Superior temporal gyrus (tissue), 1 donor: Measurements from ENCODE around the gene SPATS2L.

Experiments
- DNase-seq: peaks from one replicate; pipeline ENCODE4 v3.0.0-alpha.2; 2016; ENCODE audit errors: extremely low spot score

The SPATS2L gene

DNA sequence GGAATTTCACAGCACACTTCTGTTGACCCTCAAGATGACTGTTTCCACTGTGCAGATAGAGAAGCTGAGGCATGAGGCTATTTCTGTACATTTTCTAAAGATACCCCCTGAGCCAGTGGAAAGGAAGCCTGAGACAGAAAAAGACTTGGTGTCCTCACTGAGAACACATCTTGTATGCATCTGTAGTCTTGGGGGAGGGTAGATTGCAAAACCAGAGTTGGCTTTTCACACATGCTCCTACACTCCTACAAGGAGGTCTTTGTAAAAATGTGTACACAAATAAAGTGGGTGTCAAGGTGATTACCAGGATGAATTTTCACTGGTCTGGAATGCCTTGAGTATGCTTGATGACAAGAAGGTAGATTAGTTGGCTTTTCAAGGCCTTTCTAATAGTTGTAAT, 105.3 kb downstream of the SPATS2L start:
- no peak for DNase-seq

- no peak for DNase-seq
Observed at GRCh38 chr2:200414367-200414766, 107.9 kb downstream of the SPATS2L start.

GRCh38 chr2:200415455-200415854, 109.0 kb downstream of the SPATS2L start:
- DNase-seq: no peak

- no peak for DNase-seq
Observed at GRCh38 chr2:200416878-200417277, 110.4 kb downstream of the SPATS2L start.

- DNase-seq: no peak
Observed at GRCh38 chr2:200417366-200417765, 110.9 kb downstream of the SPATS2L start.

DNA sequence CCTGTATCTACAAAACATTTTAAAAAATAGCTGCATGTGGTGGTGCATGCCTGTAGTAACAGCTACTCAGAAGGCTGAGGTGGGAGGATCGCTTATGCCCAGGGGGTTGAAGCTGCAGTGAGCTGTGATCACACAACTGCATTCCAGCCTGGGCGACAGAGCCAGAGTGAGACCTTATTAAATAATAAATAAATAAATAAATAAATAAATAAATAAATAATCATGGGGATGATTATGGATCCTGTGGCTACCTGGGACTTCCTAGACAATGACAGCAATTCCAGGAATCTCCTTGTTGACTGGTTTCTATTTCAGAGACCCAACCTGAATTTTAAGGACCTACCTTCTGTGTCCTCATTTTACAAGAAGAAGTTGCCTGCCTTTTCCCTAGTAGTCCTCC, 111.9 kb downstream of the SPATS2L start:
- DNase-seq: no peak

DNA sequence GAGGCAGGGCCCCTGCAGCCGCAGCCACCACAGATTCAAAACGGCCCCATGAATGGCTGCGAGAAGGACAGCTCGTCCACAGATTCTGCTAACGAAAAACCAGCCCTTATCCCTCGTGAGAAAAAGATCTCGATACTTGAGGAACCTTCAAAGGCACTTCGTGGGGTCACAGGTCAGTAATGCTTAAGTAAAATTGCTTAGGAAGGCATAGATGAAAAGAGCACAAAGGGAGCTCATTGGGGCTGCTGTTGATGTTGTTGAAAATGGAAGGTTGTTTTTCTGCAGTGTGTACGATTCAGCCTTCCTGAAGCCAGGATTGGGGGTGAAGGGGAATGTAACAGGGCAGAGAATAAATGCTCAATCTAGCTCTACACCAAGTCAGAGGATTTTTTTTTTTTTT, 112.8 kb downstream of the SPATS2L start:
- DNase-seq: no peak

DNA sequence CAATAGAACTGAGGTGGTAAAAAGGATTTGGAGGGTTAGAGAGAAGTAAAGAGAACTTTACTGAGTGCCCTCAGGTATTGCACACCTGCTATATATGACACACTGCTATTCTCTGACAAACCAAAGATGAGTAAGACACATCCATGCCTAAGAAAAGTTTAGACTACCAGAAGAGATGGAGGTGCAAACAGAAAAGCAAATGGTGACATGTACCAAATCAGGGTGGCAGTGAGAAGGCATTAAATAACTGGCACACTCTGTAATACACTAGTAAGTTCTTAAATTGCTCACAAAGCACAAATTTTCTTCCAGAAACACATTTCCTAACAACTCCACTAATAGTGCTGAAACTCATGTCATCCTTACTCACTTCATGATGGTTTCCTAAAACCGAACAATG, 114.8 kb downstream of the SPATS2L start:
- DNase-seq: no peak

GRCh38 chr2:200422071-200422470, 115.6 kb downstream of the SPATS2L start:
- no peak for DNase-seq

- DNase-seq: no peak
Observed at GRCh38 chr2:200422532-200423261, 116.2 kb downstream of the SPATS2L start.

DNA sequence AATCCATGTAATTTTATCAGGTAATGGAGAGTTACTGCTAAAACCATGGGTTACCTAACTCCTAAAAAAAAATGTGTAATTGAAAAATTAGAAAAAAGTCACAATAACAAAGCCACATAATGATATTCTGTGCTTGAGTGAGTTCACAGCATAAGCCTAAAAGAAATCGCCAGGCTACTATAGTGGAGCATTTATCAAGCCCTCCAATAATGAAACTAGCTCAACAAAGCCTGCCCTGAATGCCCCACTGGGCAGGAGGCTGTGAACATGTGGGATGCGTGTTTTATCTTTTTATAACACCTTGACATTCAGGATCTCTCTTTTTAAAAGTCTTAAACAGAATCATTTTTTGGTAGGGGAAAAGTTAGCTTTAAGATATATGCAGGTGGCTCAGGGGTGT, 117.0 kb downstream of the SPATS2L start:
- peak; percentile 17 for DNase-seq

DNA sequence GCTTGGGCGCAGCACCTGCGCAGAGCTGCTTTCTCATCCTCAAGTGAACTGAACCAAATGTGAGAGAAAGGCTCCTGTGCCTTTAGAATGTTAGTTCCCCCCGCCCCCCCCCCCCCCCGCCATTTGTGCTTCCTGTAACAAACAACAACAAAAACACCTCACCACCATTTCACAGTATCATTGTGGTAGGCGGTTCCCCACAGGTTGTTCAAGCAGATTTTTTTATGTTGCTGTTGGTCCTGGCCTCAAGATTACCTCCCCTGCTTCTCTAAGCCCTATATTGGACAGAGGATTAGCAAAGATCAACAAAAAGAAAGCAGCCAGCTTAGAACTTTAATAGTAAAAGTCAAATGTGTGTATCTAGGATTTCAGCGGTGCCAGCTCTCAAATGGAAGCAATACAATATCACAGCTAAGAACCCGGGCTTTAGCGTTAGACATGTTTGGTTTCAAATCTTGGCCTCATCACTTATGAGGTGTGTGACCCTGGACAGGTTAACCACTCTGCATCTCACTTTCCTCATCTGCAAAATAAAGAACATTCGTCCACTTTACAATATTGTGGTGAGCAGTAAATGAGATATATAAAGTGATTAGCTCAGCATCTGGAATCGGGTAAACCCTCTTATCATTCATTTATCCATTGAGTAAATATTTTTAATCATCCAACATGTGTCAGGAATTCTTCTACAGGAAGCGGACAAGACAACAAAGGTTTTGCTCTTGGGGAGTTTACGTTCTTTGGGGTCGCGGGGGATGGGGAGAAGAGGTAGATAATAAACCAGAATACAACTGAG, 118.7 kb downstream of the SPATS2L start:
- no peak for DNase-seq

DNA sequence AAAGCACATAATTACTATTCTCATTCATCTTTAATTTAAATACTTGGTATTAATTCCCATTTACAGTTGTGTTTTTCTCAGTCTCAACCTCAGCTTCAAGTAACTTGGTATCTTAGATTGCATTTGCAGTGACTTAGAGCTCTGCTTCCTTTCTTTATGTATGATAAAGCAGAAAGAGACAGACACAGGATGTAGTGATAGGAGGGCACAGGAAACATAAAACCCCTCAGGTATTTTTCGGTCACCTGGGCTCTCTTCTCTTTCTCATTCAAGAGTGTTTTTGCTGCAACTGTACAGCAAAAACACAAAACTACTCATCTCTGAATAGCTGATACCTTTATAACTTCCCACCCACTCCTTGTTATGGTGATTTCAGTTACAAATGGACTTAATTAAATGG, 120.3 kb downstream of the SPATS2L start:
- DNase-seq: no peak

- DNase-seq: no peak
Observed at GRCh38 chr2:200428961-200429665, 122.6 kb downstream of the SPATS2L start.

- DNase-seq: no peak
Observed at GRCh38 chr2:200430017-200430416, 123.5 kb downstream of the SPATS2L start.

GRCh38 chr2:200431996-200432705, 125.7 kb downstream of the SPATS2L start:
- no peak for DNase-seq

DNA sequence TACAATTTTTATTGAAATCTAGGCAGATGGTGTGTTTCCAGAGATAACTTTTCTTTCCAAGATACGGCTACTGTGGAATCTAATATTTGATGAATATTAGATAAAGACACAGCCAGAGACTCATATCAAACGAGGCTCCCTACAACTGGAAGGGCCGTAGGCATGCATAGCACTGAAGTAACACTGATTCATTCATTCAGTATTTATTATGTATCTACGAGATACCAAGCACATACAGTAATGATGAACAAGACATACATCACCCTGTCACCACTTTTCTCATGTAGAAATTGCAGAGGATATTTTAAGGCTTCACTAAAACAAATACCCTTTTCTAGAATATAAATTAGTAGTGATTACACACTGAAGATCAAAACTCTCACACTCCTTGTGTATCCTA, 128.9 kb downstream of the SPATS2L start:
- peak; percentile 6 for DNase-seq

- DNase-seq: no peak
Observed at GRCh38 chr2:200438251-200438650, 131.8 kb downstream of the SPATS2L start.

DNA sequence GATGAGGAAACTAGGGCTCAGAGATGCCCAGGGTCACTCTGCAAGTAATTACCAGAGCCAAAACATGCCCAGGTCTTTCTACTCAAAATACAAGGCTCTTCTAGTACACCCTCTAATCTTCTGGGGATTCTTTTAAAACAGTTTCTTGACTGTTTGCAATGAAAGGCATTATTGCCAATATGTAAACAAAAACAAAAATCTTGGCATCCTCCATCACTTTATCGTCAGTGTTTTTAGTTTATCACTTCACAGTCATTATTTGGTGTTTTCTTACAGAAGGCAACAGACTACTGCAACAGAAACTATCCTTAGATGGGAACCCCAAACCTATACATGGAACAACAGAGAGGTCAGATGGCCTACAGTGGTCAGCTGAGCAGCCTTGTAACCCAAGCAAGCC, 132.4 kb downstream of the SPATS2L start:
- no peak for DNase-seq

DNA sequence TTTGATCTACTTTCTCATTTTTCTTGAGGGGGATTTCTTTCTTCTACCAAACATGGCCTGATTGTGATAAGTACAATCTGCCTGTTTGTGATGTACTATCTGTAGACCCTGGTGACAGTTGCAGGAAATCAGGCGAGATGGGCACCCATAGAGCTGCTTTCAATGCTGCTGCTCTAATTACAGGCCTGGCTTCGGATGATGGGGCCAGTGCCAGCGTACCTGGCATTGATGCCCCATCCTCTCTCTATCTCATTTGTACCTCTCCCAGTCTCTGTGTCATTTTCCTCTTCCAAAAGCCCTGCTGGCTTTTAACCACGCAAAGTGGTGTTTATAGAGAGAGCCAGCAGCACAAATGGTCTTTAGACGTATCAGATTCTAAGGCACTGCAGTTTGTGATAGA, 133.5 kb downstream of the SPATS2L start:
- no peak for DNase-seq

- DNase-seq: no peak
Observed at GRCh38 chr2:200442471-200442870, 136.0 kb downstream of the SPATS2L start.

DNA sequence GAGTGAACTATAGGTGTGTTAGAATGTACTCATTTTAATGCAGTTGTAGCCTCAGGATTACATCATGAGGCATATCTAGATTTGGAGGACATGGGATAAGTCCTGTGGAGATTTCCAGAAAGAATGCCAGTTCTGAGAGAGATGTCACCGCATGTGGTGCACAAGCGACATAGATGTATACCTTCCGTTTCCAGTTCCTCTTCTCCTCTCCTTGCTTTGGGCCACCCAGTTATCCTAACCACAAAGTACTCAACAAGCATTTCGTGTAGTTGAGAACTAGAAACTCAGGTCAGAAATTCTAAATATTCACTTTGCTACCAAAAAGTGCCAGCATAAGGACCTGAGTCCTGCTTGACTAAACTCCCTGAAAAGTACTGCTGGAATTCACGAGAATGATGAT, 136.9 kb downstream of the SPATS2L start:
- DNase-seq: no peak
